Heart left ventricle (tissue), 16 donors: ENCODE results near the gene KRT40. TPM values are rescaled to one million over a fixed set of nuclear protein-coding genes. Genes with fewer than 3 reads are reported as not detected.

Source experiments
- ATAC-seq, 4 donors: fragments of 200-7000 bp; cut with Tn5 transposase; one replicate each; pipeline ENCODE4 v1.9.1; 2020 to 2022; ENCODE audit warnings: moderate library complexity in 4 of 4, mild to moderate bottlenecking in 3 of 4, moderate number of reproducible peaks in 1 of 4
- DNase-seq, 5 donors: peaks; one replicate each; pipeline ENCODE4 v3.0.0-alpha.2; 2020
- H3K27ac ChIP-seq, 12 donors: fragments of 200-600 bp; sonication (generic) in 4 of 12; one replicate each; pipeline versions ENCODE4 v1.5.0 to v1.8.0; 2016 to 2022; ENCODE audit warnings: mild to moderate bottlenecking in 2 of 12
- H3K27me3 ChIP-seq, 9 donors: fragments of 200-600 bp; sonication (generic) in 2 of 9; one replicate each; pipeline versions ENCODE4 v1.5.1 to v1.8.0; 2016 to 2022; ENCODE audit warnings: mild to moderate bottlenecking in 3 of 9
- H3K36me3 ChIP-seq, 9 donors: fragments of 200-600 bp; sonication (generic) in 2 of 9; one replicate each; pipeline versions ENCODE4 v1.5.0 to v1.8.0; 2018 to 2022; ENCODE audit warnings: mild to moderate bottlenecking in 2 of 9
- H3K4me1 ChIP-seq, 12 donors: fragments of 200-600 bp; sonication (generic) in 4 of 12; one replicate each; pipeline versions ENCODE4 v1.5.0 to v1.8.0; 2016 to 2022; ENCODE audit warnings: mild to moderate bottlenecking in 3 of 12
- H3K4me3 ChIP-seq, 12 donors: fragments of 200-600 bp; sonication (generic) in 4 of 12; one replicate each; pipeline versions ENCODE4 v1.5.0 to v1.8.0; 2017 to 2022; ENCODE audit warnings: mild to moderate bottlenecking in 9 of 12, moderate library complexity in 4 of 12
- H3K9me3 ChIP-seq, 12 donors: fragments of 200-600 bp; sonication (generic) in 4 of 12; one replicate each; pipeline versions ENCODE4 v1.5.0 to v1.8.0; 2016 to 2022; ENCODE audit warnings: mild to moderate bottlenecking in 1 of 12
- CTCF ChIP-seq, 12 donors: fragments of 200-600 bp; sonication (generic) in 4 of 12; IDR thresholded peaks; one replicate each; pipeline versions ENCODE4 v1.5.0 to v1.8.0; 2018 to 2022; ENCODE audit warnings: antibody characterized with exemption in 12 of 12, mild to moderate bottlenecking in 5 of 12
- POLR2A ChIP-seq, 2 donors: fragments of 450-650 bp; IDR thresholded peaks; one replicate each; pipeline ENCODE4 v1.6.1; 2017; ENCODE audit warnings: antibody characterized with exemption in 2 of 2, mild to moderate bottlenecking in 2 of 2, moderate library complexity in 2 of 2
- WGBS, 4 donors: extraction: QIAGEN DNeasy Blood & Tissue Kit in 2 of 4; methylation state at CpG; one replicate each; pipeline versions ENCODE4 v1.1.5 to v1.1.7; 2013 to 2018; 5-methylcytosine and 5-hydroxymethylcytosine counted together
- intact Hi-C, 10 donors: fragments of 100-400 bp; cut with DNase I; formaldehyde crosslinking; loops; one replicate each; pipeline versions ENCODE4 v1.11.1 to v1.14.2; 2022
- polyA plus RNA-seq, 2 donors: library from polyadenylated mRNA; stranded (reverse); fragments of 200-250 nt; gene quantifications; one replicate each; pipeline ENCODE4 v1.2.3, GENCODE V29; 2013
- total RNA-seq, 9 donors: library from RNA; depleted of rRNA in 2 of 9; stranded (reverse); fragments of >200 nt in 2 of 9; fragmentation: NEBNext Ultra II Directional in 3 of 9; extraction: Animal tissue kit (Norgen Biotek cat#: 25700) in 3 of 9; gene quantifications; one replicate each; pipeline versions ENCODE4 v1.1.0 to v1.2.4, GENCODE V29; 2016 to 2023
- donor health status: ischemic (EF 13 %, LVEDD 7.1; RV severe dilation, severe dysfunction).
- donor health status: healthy with polysubstance abuse.
- donor health status: DM: no; HTN: yes; CAD: no.
- donor health status: DM: no; HTN: no; CAD: no.
- donor health status: ischemic (EF 25% LVEDD 6.9; RV normal size, moderate dysfunction).
- donor health status: ischemic (EF 25% LVEDD 5.7; RV mildly dilated, moderate dysfunction).
- donor health status: healthy.
- donor health status: DM: yes; HTN: yes; CAD: no.
- donor health status: ischemic (EF 35%, LVEDD 5.7; RV mildly dilated, moderate dysfunction).
- donor health status: nonischemic (EF 11% LVEDD 7.7; RV severe dilation, severe dysfunction).
- donor health status: DM: yes; HTN: yes; CAD: no.
- donor health status: PGD.
- donor health status: ischemic (EF 29% LVEDD 5.4; RV normal size, mild dysfunction).
- donor health status: nonischemic (EF 23%, LVEDD 6.1; RV moderate dilation, normal function).

Gene KRT40
- total and polyA plus RNA-seq, 11 donors = not detected

- TF ChIP-seq POLR2A (IDR thresholded peaks at IDR 0.05) (no peak), CTCF (IDR thresholded peaks at IDR 0.05) (no peak)
- Histone ChIP-seq H3K27me3 (peaks cover 0 to 11% (median 0%) of the 10 kb centered on the region in 9 donors), H3K27ac (no peak within 1 kb of the TSS), H3K4me3 (no peak within 1 kb of the TSS), H3K4me1 (no peaks in the 10 kb centered on the region), H3K36me3 (no peaks in the 10 kb centered on the region), H3K9me3 (no peaks in the 10 kb centered on the region)
- DNase-seq (no peak), ATAC-seq (no peak)
- WGBS, 4 donors = 34 to 42% (median 37%) methylated on average over 9 of the region's 9 CpGs
- intact Hi-C loops = no loop called here
These were observed 46.7 kb downstream of the KRT40 start, which contains the start of gene KRT23 for GRCh38 chr17:40937384-40937819. Gene KRT23 (minus strand): TSS chr17:40937646. CDS start chr17:40936603, 1,043 bp downstream.

DNA sequence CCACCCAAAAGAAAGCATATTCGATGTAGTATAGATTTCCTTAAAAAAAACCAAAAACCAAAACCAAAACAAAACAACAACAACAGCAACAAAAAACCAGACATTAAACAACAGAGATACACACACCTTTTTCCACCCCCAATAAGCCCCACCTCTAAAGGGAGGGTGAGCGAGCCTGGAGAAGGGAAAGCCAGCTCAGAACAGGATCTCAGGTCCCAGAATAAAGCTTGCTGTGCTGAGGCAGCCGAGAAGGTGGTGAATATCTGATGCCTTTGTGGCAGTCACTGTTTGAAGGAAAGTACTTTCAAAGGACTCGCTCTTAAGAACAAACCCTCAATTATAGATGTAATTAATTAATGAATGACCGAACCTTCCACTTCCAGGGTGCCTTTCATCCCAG lies 47.1 kb downstream of the KRT40 start:
- no peak overlapping the region for H3K27ac ChIP-seq
- H3K36me3 ChIP-seq = no peaks in the 10 kb centered on the region
- no peaks in the 10 kb centered on the region for H3K4me1 ChIP-seq
- no peak for TF ChIP-seq CTCF (IDR thresholded peaks at IDR 0.05)
- TF ChIP-seq POLR2A (IDR thresholded peaks at IDR 0.05) = no peak
- 66 to 75% (median 71%) methylated on average over 5 of the region's 5 CpGs for WGBS, 4 donors
- no peak overlapping the region for H3K4me3 ChIP-seq
- intact Hi-C loops = no loop called here
- DNase-seq (no peak), ATAC-seq (no peak)
- peaks cover 0 to 11% (median 0%) of the 10 kb centered on the region in 9 donors for H3K27me3 ChIP-seq
- H3K9me3 ChIP-seq = no peaks in the 10 kb centered on the region

GRCh38 chr17:40936437-40936971 lies 47.6 kb downstream of the KRT40 start:
- DNase-seq = no peak
- no peak for TF ChIP-seq CTCF (IDR thresholded peaks at IDR 0.05)
- no peak for TF ChIP-seq POLR2A (IDR thresholded peaks at IDR 0.05)
- 87 to 94% (median 89%) methylated on average over 19 of the region's 19 CpGs for WGBS, 4 donors
- intact Hi-C loops = no loop called here
- H3K27ac ChIP-seq = no peak overlapping the region
- H3K4me3 ChIP-seq = no peak overlapping the region
- ATAC-seq = no peak
- peaks cover 0 to 11% (median 0%) of the 10 kb centered on the region in 9 donors for H3K27me3 ChIP-seq
- H3K36me3 ChIP-seq = no peaks in the 10 kb centered on the region
- H3K4me1 ChIP-seq = no peaks in the 10 kb centered on the region
- H3K9me3 ChIP-seq = no peaks in the 10 kb centered on the region

DNA sequence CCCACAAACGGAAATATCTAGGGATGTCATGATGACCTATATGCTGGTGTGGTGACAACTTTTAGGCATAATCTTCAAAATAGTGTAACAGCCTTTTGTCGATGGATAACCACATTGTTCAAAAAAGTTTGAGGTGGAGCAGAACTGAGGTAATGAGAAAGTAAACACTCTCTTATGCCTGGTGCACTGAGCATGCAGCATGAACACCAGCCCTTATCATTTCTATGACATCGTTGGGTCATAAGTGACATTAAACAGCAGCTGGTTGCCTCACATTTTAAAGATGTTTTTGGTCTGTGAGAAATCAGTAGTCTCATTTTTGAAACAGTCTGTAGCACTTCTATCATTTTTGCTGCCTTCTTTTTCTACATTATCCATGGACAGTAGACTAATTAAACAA lies 48.5 kb downstream of the KRT40 start:
- no peaks in the 10 kb centered on the region for H3K9me3 ChIP-seq
- H3K27me3 ChIP-seq = peaks cover 0 to 11% (median 0%) of the 10 kb centered on the region in 9 donors
- WGBS, 4 donors = 30 to 38% (median 35%) methylated on average over 3 of the region's 3 CpGs
- intact Hi-C loops = no loop called here
- no peaks in the 10 kb centered on the region for H3K4me1 ChIP-seq
- DNase-seq (no peak), ATAC-seq (no peak)
- no peak overlapping the region for H3K4me3 ChIP-seq
- H3K36me3 ChIP-seq = no peaks in the 10 kb centered on the region
- no peak overlapping the region for H3K27ac ChIP-seq
- no peak for TF ChIP-seq CTCF (IDR thresholded peaks at IDR 0.05)
- TF ChIP-seq POLR2A (IDR thresholded peaks at IDR 0.05) = no peak
